Fibroblast of lung (primary cell): ENCODE results near the gene FHIP2A.
"Not testable (repeated sequence)": the region's sequence is repeated elsewhere in the genome, so short reads cannot be mapped to it uniquely, and the experiment has no call there.

ENCODE experiments used
- EZH2 ChIP-seq: IDR thresholded peaks from 2 replicates; pipeline ENCODE4 v1.5.1; 2012; ENCODE audit warnings: low read length, control low read depth, mild to moderate bottlenecking; ENCODE audit errors: missing control alignments
- TF ChIP-seq, protein P1 (sequence below), 2 donors: IDR thresholded peaks in 1 of 2; conservative IDR thresholded peaks in 1 of 2; 1 replicate in 1 of 2; 2 replicates in 1 of 2; pipeline ENCODE4 v1.5.1; 2011 to 2012; ENCODE audit warnings: low read length in 2 of 2, control low read depth in 1 of 2, inconsistent platforms in 1 of 2, low read depth in 1 of 2, mild to moderate bottlenecking in 1 of 2

DNA sequence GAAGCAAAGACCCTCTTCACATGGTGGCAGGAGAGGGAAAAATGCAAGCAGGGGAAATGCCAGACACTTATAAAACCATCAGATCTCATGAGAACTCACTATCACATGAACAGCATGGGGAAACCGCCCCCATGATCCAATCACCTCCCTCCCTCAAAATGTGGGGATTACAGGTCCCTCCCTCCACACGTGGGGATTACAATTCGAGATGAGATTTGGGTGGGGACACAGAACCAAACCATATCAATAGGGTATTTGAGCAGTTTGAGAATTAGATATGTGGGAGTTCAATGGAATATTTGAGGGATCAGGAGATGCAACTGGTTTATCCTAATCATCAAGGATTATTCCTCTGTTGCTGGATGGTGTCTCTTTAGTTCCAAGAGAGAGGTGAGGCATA is 46.5 kb upstream of the FHIP2A start:
- TF ChIP-seq, protein P1, sequence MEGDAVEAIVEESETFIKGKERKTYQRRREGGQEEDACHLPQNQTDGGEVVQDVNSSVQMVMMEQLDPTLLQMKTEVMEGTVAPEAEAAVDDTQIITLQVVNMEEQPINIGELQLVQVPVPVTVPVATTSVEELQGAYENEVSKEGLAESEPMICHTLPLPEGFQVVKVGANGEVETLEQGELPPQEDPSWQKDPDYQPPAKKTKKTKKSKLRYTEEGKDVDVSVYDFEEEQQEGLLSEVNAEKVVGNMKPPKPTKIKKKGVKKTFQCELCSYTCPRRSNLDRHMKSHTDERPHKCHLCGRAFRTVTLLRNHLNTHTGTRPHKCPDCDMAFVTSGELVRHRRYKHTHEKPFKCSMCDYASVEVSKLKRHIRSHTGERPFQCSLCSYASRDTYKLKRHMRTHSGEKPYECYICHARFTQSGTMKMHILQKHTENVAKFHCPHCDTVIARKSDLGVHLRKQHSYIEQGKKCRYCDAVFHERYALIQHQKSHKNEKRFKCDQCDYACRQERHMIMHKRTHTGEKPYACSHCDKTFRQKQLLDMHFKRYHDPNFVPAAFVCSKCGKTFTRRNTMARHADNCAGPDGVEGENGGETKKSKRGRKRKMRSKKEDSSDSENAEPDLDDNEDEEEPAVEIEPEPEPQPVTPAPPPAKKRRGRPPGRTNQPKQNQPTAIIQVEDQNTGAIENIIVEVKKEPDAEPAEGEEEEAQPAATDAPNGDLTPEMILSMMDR (conservative IDR thresholded peaks at IDR 0.05 in 1 of 2, IDR thresholded peaks at IDR 0.05 in 1 of 2; ENCODE audit: low read depth in 1 of 2, low read length in 2 of 2) = not testable (repeated sequence)
- TF ChIP-seq EZH2 = not testable (repeated sequence)
